Rectal smooth muscle tissue (tissue), 1 donor: ENCODE measurements around the gene GTF2H1.

Experiments used
- H3K27ac ChIP-seq: one replicate; pipeline ENCODE4 v1.7.0; 2013; ENCODE audit warnings: low read depth, low read length, inconsistent platforms
- H3K27me3 ChIP-seq: one replicate; pipeline ENCODE4 v1.7.0; 2013; ENCODE audit warnings: low read length; ENCODE audit not compliant: control insufficient read depth, insufficient read depth
- H3K36me3 ChIP-seq: one replicate; pipeline ENCODE4 v1.7.0; 2013; ENCODE audit warnings: low read length; ENCODE audit not compliant: control insufficient read depth, insufficient read depth
- H3K4me1 ChIP-seq: one replicate; pipeline ENCODE4 v1.7.0; 2013; ENCODE audit warnings: low read length; ENCODE audit not compliant: control insufficient read depth, insufficient read depth
- H3K4me3 ChIP-seq: one replicate; pipeline ENCODE4 v1.7.0; 2013; ENCODE audit warnings: low read length
- H3K9ac ChIP-seq: one replicate; pipeline ENCODE4 v1.7.0; 2013; ENCODE audit warnings: low read length

GTF2H1 gene

GRCh38 chr11:18309691-18310090 is 12.7 kb upstream of the GTF2H1 start:
- no peak overlapping the region for H3K27ac ChIP-seq
- H3K27me3 ChIP-seq: no peaks in the 10 kb centered on the region
- no peak overlapping the region for H3K4me3 ChIP-seq
- H3K4me1 ChIP-seq: no peaks in the 10 kb centered on the region
- H3K36me3 ChIP-seq: peaks cover 13% of the 10 kb centered on the region
- no peak overlapping the region for H3K9ac ChIP-seq

GRCh38 chr11:18310800-18311340 is 11.5 kb upstream of the GTF2H1 start:
- Histone ChIP-seq H3K4me3 (no peak overlapping the region), H3K4me1 (no peaks in the 10 kb centered on the region), H3K36me3 (peaks cover 10% of the 10 kb centered on the region), H3K27me3 (no peaks in the 10 kb centered on the region), H3K9ac (no peak overlapping the region), H3K27ac (no peak overlapping the region)

GRCh38 chr11:18312012-18312411 is 10.4 kb upstream of the GTF2H1 start:
- Histone ChIP-seq H3K36me3 (peaks cover 6% of the 10 kb centered on the region), H3K27me3 (no peaks in the 10 kb centered on the region), H3K27ac (no peak overlapping the region), H3K4me3 (no peak overlapping the region), H3K9ac (no peak overlapping the region), H3K4me1 (no peaks in the 10 kb centered on the region)

GRCh38 chr11:18312663-18313420 is 9.5 kb upstream of the GTF2H1 start:
- Histone ChIP-seq H3K27me3 (no peaks in the 10 kb centered on the region), H3K4me1 (no peaks in the 10 kb centered on the region), H3K27ac (no peak overlapping the region), H3K36me3 (peaks cover 6% of the 10 kb centered on the region), H3K4me3 (no peak overlapping the region), H3K9ac (no peak overlapping the region)

GRCh38 chr11:18313965-18314763 is 8.2 kb upstream of the GTF2H1 start:
- Histone ChIP-seq H3K4me3 (no peak overlapping the region), H3K27me3 (no peaks in the 10 kb centered on the region), H3K4me1 (no peaks in the 10 kb centered on the region), H3K27ac (no peak overlapping the region), H3K9ac (no peak overlapping the region), H3K36me3 (peaks cover 6% of the 10 kb centered on the region)

- Histone ChIP-seq H3K9ac (no peak overlapping the region), H3K4me1 (no peaks in the 10 kb centered on the region)
Measured at GRCh38 chr11:18314784-18315523, 7.4 kb upstream of the GTF2H1 start.

GRCh38 chr11:18315893-18316292 is 6.5 kb upstream of the GTF2H1 start:
- Histone ChIP-seq H3K4me1 (no peaks in the 10 kb centered on the region), H3K9ac (no peak overlapping the region), H3K27me3 (no peaks in the 10 kb centered on the region), H3K27ac (no peak overlapping the region), H3K36me3 (no peaks in the 10 kb centered on the region), H3K4me3 (no peak overlapping the region)

More at GRCh38 chr11:18314784-18315523, 7.4 kb upstream of the GTF2H1 start:
- H3K4me3 ChIP-seq: no peak overlapping the region
- H3K36me3 ChIP-seq: peaks cover 6% of the 10 kb centered on the region
- no peak overlapping the region for H3K27ac ChIP-seq
- H3K27me3 ChIP-seq: no peaks in the 10 kb centered on the region

GRCh38 chr11:18317551-18317950 is 4.8 kb upstream of the GTF2H1 start:
- Histone ChIP-seq H3K27me3 (no peaks in the 10 kb centered on the region), H3K4me1 (peaks cover 6% of the 10 kb centered on the region), H3K36me3 (no peaks in the 10 kb centered on the region), H3K9ac (no peak overlapping the region), H3K4me3 (no peak overlapping the region), H3K27ac (no peak overlapping the region)

GRCh38 chr11:18319914-18320313 is 2.5 kb upstream of the GTF2H1 start:
- Histone ChIP-seq H3K4me3 (no peak overlapping the region), H3K9ac (no peak overlapping the region), H3K27me3 (no peaks in the 10 kb centered on the region), H3K27ac (no peak overlapping the region), H3K4me1 (peaks cover 16% of the 10 kb centered on the region), H3K36me3 (no peaks in the 10 kb centered on the region)

- no peaks in the 10 kb centered on the region for H3K36me3 ChIP-seq
- no peaks in the 10 kb centered on the region for H3K27me3 ChIP-seq
- no peak overlapping the region for H3K27ac ChIP-seq
- peaks cover 17% of the 10 kb centered on the region for H3K4me1 ChIP-seq
- H3K9ac ChIP-seq: no peak overlapping the region
- H3K4me3 ChIP-seq: no peak overlapping the region
Measured at GRCh38 chr11:18320617-18321016, 1.8 kb upstream of the GTF2H1 start.

- Histone ChIP-seq H3K36me3 (no peaks in the 10 kb centered on the region), H3K27ac (peak overlapping the region; percentile 97), H3K27me3 (no peaks in the 10 kb centered on the region), H3K9ac (no peak overlapping the region), H3K4me3 (peak overlapping the region; percentile 77), H3K4me1 (peaks cover 17% of the 10 kb centered on the region)
Measured at GRCh38 chr11:18321578-18321968, 794 bp upstream of the GTF2H1 start.
